AG08395 (cell line): ENCODE results near the gene KLF6.

Experiments
- DNase-seq: peaks from one replicate; pipeline ENCODE4 v3.0.0; 2012; ENCODE audit warnings: mixed read lengths, low spot score

KLF6 gene

DNA sequence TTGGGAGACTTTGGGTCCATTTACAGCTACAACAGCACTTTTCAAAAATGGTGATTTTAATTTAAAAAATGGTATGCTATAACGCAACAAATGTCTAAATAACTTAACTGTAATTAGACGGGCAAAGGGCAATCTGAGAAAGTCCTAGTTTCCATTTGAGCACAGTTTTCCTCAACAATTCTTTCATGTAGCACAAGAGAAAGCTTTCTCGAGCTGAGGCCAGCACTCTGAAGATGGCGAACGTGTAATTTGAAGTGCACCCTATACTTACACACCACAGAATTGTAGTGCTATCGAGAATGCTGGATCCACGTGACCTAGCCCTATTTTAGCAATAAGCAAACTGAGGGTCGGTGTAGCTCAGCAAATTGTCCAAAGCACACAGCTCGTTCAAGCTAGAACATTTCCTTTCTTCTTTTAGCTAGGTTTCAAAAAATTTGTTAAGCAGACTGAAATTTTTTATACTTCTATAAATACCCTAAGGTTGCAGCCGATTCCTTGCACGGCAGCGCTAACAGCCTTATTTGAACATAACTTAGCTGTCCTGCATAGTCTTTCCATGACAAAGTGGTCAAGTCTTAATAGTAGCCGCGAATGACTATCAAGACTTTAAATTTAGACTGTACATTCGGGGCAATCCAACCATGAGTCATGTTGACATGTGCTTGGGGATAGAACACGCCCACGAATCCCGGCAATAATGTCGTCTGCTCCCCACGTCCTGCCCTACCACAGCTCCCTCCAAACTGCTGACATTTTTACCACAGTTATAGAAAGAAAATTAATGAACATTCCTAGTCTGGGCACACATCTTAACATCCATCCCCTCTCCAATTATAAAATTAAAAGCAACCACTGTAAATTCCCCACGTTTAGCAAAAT is 10.0 kb downstream of the KLF6 start:
- DNase-seq = peak; percentile 59

GRCh38 chr10:3774018-3774813 is 10.8 kb downstream of the KLF6 start:
- no peak for DNase-seq

DNA sequence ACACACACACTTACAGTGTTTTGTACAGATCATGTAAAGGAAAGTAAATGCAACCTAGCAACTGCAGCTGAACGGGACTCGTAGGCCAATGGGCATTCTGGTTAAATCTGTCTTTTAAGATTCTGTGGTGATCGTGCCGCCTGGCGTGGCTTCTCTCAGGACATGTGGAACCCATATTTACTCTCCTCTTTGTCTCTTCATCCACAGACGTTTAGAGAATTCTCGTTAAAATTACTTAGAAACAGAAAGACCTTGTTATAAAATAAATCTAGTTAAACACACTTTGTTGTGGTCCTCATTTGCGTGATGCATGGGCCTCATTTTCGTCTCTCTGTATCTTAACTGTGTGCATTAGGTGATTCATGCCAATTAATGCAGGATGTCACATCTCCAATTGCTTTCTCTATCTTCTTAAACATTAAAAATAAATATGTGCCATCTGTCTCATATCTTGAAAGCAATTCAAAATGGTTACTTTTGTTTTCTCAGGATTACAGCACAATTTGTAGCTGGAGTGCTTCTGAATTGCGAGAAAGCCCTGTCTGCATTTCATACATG is 11.5 kb downstream of the KLF6 start:
- DNase-seq = peak; percentile 50

DNA sequence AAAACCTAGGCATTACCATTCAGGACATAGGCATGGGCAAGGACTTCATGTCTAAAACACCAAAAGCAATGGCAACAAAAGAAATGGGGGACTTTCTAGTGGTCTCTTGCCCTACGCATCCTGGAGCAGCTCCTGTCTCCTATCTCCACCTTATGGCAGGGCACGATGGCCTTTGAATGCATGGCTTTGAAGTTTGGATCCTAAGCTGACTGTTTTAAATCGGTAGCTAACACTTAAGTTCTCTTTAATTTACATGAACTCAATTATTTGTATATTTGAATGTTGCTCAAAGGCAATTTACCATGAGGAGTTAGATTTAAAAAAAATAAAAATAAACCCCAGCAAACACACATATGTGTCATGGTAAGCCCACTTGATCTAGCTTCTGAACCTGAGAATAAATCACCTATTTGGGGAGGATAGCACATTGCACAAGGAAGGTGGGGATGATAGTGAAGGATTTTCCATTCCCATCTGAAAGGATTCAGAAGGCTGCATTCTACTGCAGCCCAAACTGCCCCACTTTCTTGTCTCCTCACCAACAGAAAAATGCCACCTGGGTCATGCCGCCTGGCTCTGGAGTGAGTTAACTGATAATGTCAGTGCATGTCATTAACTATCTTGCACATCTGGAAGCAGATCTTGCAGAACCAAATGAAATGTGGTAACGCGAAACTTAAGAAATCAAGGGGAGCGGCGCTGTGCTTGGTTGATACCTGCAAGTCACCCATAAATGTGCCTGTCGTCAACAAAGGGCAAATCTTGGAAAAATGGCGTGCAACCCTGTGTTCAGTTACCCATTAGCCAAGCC is 12.4 kb downstream of the KLF6 start:
- DNase-seq = no peak

- DNase-seq = no peak
Observed at GRCh38 chr10:3770611-3771110, 14.3 kb downstream of the KLF6 start.

- no peak for DNase-seq
Observed at GRCh38 chr10:3769556-3769955, 15.5 kb downstream of the KLF6 start.

DNA sequence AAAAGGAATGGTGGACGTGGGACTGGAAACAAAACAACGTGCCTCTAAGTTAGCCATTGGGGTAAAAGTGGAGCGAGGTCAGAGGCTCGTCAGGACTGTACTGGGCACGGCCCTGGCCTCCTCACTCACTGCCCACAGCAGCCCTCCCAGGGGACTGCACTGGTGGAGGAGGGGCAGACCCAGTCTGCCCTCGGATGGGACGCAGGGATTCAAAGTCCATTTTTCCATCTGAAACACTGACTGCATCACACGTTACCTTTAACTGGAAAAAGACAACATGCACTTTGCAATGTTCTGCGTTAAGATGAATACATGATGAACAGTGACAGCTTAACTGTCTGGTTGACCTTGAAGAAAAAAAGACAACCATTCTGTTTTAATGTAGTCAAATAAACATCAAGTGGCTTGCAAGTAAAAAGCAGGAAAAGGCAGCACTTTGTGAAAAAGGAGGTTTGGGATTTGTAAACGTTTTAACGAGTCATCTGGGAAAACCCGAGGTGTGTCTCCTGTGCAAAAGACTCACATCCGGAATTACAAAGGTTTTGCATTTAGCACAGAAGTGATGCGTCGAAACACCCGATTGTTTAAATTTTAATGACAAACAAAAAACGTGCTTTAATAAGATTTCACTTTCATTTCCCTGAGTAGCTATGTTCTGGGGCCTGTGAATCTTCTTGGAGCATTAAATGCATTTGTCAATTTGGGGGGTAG is 18.8 kb downstream of the KLF6 start:
- DNase-seq = no peak

DNA sequence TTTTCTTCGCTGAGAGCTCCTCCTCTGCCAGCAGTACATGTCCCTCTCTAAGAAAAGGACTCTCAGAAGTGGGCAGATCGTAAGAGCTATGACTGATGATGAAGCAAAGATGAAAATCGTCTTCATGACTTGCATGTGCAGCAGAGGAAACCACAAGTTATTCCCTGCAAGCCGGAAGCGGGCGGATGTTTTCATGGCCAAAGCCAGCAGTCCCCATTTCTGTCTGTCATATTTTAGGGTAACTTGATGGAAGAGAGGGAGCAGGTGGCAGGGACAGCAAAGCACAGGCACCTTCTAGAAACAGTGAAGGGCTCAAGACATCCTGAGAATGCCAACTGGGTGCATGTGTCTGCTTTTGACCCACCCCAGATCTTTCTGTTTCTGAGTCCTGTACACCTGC is 19.9 kb downstream of the KLF6 start:
- no peak for DNase-seq

- DNase-seq = no peak
Observed at GRCh38 chr10:3764626-3765112, 20.3 kb downstream of the KLF6 start.

GRCh38 chr10:3763852-3764625 is 21.0 kb downstream of the KLF6 start:
- DNase-seq = peak; percentile 58

GRCh38 chr10:3763035-3763456 is 22.0 kb downstream of the KLF6 start:
- DNase-seq = no peak

DNA sequence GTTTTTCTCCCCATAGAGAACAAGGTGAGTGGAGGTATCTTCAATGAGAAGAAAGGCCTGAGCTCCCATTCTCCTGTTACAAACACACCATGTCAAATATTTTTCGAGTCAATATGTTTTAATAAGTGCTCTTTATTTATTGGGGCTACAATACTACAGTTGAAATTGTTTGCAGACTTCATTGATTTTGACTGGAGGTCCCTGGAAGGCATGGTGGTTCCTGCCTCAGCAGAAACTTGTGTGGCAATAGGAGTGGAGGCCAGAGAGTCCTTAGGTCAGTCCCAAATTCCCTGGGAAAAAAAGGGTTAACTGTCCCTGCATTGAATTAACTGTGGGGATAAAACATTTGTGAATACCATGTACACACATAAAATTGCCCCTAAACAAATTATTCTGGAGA is 22.7 kb downstream of the KLF6 start:
- no peak for DNase-seq

- no peak for DNase-seq
Observed at GRCh38 chr10:3761904-3762303, 23.1 kb downstream of the KLF6 start.

DNA sequence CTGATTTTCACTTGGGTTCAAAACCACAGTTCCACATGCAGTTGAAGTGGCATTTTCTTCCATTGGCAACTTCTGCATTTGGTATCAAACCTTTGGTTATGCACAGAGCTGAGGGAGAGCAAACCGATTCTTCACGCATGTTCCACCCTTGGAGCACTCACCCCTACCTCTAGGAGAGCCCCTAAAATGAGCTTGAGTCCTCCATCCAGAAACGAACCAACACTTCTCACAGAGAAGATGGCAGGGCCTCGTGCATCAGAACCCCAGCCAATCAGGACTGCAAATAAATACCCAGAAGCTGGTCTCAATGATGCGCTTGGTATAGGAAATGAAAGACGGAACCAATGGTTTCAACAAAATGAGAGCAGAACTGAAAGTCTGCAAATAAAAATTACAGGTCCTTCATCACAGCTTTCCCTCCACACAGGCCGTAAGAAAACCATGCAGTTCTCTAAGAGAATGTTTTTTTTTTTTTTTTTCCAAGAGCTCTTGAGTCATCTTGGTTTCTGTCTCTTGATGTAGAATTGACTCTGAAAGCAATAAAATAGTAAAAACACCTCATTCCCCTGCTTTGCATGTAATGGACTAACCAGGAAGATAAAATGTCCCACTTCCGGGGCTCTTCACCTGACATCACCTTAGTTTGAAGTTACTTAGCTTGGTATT is 23.9 kb downstream of the KLF6 start:
- DNase-seq = no peak

- DNase-seq = no peak
Observed at GRCh38 chr10:3760083-3760482, 24.9 kb downstream of the KLF6 start.

DNA sequence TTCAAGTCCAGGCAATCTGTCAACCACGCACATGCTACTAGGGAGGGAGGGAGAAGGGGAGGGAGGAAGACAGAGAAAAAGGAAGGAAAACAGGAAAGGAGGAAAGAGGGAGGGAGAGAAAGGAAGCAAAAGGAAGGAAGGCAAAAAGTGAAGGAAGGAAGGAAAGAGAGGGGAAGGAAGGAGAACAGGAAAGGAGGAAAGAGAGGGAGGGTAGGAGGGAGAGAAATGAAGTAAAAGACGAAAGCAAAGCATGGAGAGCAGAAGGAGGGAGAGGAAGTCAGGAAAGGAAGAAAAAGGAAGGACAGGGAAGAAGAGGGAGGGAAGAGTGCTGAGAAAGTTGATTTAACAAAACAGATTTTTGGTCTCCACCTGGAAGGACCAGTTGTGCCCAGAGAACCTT is 25.6 kb downstream of the KLF6 start:
- no peak for DNase-seq

DNA sequence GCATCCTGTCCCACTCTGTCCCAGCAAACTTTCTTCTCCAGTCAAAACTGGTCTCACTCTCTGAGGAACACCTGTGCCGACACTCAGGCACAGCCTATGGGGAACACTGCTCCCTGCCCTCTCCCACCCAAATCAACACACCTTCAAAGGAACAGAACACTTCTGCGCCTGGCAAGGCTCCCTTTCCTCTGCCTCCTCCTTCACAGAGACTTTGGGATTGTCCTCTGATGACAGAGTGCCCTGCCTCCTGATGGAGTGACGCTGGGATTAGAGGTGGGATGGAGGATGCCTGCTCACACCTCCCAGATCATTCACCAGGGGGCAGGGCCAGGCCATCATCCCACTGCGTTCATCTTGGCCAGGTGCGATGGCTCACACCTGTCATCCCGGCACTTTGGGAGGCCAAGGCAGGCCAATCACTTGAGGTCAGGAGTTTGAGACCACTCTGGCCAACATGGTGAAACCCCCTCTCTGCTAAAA is 26.5 kb downstream of the KLF6 start:
- no peak for DNase-seq

DNA sequence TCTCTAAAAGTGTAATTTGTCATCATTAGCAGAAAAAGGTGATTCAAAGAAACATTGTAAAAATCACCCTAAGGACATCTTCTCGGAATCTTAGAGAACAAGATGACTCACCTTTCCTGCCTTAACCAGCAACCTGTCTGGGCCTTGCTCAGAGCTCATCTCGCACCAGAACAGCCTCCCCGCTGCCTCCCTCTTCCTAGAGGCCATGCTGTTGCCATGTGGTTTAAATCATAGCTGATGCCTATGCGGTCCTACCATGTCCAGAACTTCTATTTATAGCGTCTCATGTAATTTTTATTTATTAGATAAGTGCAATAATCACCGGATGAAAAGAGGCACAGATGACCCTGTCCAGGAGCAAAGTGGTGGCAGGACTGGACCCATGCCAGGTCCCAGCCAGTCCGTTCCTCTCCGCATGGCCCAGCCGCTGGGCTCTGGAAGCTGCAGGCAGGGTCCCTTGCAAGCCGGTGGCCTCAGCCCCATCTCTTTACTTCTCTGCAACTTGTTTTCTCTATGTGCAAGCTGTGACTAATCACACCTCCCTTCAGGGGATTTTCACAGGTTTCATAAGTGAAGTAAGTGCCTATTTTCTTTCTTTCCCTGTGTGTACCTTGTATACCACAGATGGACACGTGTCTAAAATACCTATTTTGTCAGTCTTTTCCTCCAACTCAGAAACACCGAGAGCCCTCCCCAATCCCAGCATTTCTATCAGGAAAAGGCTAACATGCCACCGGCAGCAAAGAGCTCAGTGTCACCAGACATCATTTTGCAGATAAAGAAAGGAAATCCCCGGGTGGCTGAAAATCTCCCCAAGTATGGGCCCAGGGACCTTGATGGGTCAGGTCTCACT is 27.1 kb downstream of the KLF6 start:
- no peak for DNase-seq

GRCh38 chr10:3757250-3757637 is 27.8 kb downstream of the KLF6 start:
- DNase-seq = no peak
